NCI-H345 treated with DMSO at 0.1 percent for 48 hours (cell line): ENCODE data around the gene ITGAL.

Source experiments
- DNase-seq: peaks from one replicate; lab custom pipeline; 2025; ENCODE audit not compliant: unreplicated experiment; lab: John Stamatoyannopoulos, UW

ITGAL gene

DNA sequence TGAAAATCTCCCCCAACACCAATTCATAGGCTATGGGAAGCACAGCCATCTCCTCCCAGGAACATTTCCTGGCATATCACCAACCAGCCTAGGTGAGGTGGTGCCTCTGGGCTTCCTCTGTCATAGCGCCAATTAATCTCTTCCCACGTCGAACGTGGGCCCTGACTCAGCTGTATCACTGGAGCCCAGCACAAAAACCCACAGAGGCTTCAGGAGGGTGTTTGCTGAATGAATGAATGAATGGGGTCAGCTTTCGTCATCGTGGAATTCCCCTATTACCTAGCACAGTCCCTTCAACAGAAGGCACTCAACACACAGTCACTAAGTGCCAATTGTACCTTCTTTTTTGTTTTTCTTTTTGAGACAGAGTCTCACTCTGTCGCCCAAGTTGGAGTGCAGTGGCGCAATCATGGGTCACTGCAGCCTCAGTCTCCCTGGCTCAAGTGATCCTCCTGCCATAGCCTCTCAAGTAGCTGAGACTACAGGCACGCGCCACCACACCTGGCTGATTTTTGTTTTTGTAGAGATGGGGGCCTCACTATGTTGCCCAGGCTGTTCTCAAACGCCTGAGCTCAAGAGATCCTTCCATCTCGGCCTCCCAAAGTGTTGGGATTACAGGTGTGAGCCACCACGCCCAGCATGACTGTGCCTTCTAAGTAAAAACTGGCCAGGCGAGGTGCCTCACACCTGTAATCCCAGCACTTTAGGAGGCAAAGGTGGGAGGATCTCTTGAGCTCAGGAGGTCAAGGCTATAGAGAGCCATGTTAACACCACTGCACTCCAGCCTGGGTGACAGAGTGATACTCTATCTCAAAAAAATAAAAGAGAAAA is 94.8 kb downstream of the ITGAL start:
- DNase-seq = no peak

DNA sequence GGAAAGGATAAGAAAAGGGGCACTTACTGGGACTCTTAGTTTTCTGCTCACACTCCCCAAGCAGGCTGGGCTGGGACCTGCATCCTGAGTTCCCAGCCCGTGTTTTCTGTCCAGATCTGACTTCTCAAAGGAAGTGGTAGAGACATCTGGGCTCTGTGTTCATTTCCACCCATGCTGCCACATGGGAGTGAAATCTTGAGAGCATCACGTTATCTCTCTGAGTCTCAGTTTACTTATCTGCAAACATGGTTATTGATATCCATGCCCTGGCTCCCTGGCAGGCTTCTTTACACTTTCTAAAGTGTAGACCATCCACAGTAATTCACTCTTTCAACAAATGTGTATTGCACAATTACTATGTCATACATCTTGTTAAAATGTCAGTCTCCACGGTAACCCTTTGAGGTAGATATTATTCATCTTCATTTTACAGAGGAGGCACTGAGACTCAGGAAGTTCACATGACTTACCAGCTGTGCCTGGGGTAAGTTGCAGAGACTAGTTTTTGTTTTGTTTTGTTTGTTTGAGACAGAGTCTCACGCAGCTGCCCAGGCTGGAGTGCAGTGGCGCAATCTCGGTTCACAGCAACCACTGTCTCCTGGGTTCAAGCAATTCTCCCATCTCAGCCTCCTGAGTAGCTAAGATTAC is 95.6 kb downstream of the ITGAL start:
- no peak for DNase-seq

DNA sequence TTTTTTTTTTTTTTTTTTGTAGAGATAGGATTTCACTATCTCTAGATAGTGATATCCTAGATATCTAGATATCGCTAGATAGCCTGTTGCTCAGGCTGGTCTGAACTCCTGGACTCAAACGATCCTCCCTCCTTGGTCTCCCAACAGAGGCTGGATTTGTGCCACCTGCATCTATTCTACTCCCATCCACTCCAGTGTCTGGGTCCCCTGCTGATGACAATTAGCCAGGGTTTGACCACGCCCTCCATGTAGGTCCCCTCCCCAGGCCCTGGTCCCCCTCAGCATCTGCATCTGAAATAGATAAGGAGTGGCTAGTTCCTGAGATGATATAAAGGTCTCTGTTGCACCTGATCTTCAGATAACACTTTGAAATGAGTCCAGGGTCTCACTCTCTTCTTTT is 96.7 kb downstream of the ITGAL start:
- DNase-seq = no peak

DNA sequence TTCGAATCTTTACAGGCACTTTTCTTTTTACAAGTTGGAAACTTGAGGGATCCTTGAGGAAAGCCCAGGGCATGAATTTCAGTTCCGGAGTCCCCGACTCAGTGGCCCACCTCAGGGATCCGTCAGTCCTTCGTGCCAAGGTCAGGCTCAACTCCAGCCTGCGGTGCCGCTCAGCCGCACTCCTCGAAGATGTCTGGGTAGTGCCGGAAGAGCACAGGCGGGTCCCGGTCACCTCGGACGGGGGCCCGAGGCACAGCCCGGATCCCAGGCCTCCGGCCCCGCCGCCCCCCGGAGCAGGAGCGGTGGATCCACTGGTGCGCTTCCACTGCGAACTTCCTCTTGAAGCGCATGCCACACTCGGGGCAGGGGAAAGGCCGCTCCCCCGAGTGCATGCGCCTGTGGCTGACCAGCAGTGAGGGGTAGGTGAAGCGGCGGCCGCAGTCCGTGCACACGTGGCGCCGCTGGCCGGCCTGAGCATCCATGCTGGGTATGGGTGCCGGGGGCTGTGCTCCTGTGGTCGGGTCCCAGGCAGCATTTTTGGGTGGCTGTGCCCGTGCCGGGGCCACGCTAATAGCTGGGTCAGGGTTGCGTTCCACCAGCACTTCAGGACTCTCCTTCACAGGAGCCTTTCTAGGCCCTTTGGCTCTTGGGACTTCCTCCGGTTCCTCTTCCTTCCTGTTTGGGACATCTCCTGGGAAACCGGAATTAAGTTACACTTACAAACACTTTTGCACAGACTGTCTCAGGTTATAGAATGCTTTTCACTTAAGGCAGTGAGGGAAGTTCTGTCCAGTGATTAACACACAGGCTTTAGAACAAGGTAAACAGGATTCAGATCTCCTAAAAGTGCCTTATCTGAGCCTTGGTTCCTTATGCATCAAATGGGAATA is 97.4 kb downstream of the ITGAL start:
- DNase-seq = no peak

DNA sequence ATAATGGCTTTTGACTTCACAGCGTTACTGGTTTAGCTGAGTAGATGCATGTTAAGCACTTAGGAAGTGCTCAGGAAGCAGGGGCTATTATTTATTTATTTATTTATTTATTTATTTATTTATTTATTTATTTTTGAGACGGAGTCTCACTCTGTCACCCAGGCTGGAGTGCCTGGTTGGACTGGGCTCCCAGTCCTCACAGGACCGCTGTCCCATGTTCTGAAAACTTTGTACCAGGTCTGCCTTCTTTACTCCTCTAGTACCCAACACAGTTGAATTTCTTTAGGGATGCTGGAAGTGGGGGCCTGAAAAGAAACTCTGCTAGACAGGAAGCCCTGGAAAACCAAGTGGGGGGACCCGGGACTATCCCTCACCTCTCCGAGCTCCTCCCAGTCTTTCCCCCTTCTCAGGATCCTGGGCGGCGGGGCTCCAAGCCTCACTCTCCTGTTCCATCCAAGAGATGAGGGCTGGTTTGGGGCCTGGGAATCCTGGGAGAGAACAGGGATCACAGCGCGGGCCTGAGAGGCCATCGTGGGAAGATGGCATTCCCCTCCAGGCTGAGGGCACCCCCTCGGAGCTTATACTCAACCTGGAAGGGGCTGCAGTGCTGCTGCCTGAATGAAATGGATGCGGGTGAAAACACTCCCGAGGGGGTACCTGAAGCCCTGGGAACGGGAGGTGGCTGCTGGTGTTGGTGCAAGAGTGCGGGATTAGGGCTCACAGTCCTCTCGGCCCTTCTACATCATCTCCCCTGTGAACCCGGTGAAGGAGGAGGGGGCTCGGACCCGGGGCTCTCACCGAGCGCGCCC is 98.3 kb downstream of the ITGAL start:
- DNase-seq = no peak

DNA sequence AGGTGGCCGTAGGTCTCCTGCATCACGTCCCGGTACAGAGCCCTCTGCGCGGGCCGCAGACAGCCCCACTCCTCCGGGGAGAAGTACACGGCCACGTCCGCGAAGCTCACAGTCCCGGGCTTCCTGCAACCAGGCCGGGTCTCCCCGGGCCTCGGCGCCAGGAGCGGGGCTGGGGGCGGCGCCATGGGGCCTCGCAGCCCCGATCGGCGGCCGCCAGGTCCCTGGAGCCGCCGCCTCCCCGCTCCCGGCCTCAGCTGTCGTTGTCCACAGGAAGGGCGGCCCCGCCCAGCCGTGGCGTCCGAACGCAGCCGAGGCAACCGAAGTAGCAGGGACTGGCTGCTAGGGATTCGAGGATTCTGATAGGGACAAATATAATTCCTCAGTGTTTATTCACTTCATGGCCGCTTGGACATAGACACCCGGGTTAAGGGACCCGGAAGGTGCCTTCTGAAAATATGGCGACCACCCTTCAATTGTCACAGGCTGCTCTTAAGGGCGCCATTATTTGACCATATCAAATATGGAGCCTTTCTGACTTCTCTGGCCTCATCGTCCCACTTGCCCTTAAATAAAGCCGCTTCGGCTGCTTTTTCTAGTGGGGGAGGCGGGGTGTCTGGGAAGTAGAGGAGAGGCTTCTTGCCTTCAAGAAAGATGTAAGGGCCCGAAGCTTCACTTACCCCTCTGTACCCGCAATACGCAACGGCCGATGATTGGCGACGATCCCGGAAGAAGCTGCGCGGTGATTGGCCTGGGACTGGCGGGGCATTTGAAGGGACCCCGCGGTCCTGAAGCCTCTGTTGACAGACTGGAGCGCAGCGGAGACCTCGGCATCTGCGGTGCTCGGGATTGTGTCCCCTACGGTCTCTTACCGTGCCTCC is 99.1 kb downstream of the ITGAL start, which contains the start of gene ZNF688:
Gene ZNF688, minus strand, starts transcription at position 270 of the 878 bp plus-strand sequence. Its CDS starts 85 bp downstream, at position 185.
- peak; percentile 98 for DNase-seq
